Mesenchymal stem cell (in vitro differentiated cells and primary cell): Measurements from ENCODE around the gene ANO7.

Experiments
- DNase-seq: peaks from one replicate; pipeline ENCODE4 v3.0.0-alpha.2; 2013
- H2AFZ ChIP-seq: one replicate; pipeline ENCODE4 v1.6.1; 2013; ENCODE audit warnings: low read depth, mild to moderate bottlenecking, control low read depth, inconsistent platforms, low read length, moderate library complexity
- H2AK5ac ChIP-seq: 2 replicates; pipeline ENCODE4 v1.6.1; 2013; ENCODE audit warnings: low read length, moderate library complexity, mild to moderate bottlenecking, inconsistent platforms; ENCODE audit not compliant: severe bottlenecking
- H2BK120ac ChIP-seq: one replicate; pipeline ENCODE4 v1.6.1; 2013; ENCODE audit warnings: low read depth, mild to moderate bottlenecking, inconsistent platforms, low read length, moderate library complexity
- H2BK12ac ChIP-seq, 2 experiments: one replicate each; pipeline ENCODE4 v1.6.1; 2013; ENCODE audit warnings: inconsistent platforms in 2 of 2, low read length in 2 of 2, mild to moderate bottlenecking in 2 of 2, moderate library complexity in 2 of 2, control low read depth in 1 of 2
- H2BK15ac ChIP-seq: one replicate; pipeline ENCODE4 v1.6.1; 2013; ENCODE audit warnings: mild to moderate bottlenecking, low read depth, inconsistent platforms; ENCODE audit not compliant: poor library complexity, severe bottlenecking
- H2BK5ac ChIP-seq: 2 replicates; pipeline ENCODE4 v1.6.1; 2013; ENCODE audit warnings: low read depth, mild to moderate bottlenecking, low read length, control low read depth, inconsistent platforms; ENCODE audit not compliant: poor library complexity, severe bottlenecking
- H3K14ac ChIP-seq, 2 experiments: one replicate each; pipeline ENCODE4 v1.6.1; 2013; ENCODE audit warnings: inconsistent platforms in 2 of 2, low read length in 2 of 2, control low read depth in 1 of 2, mild to moderate bottlenecking in 1 of 2, moderate library complexity in 1 of 2
- H3K18ac ChIP-seq, 2 experiments: one replicate each; pipeline ENCODE4 v1.6.1; 2013; ENCODE audit warnings: inconsistent platforms in 2 of 2, low read length in 2 of 2, control low read depth in 1 of 2, low read depth in 1 of 2, mild to moderate bottlenecking in 1 of 2
- H3K23ac ChIP-seq, 2 experiments: one replicate each; pipeline ENCODE4 v1.6.1; 2013; ENCODE audit warnings: inconsistent platforms in 2 of 2, low read length in 2 of 2, mild to moderate bottlenecking in 2 of 2, moderate library complexity in 2 of 2, control low read depth in 1 of 2
- H3K27ac ChIP-seq: 2 replicates; pipeline ENCODE4 v1.5.1; 2013; ENCODE audit warnings: mild to moderate bottlenecking, moderate library complexity, low read length, control low read depth, inconsistent platforms; ENCODE audit not compliant: poor library complexity, severe bottlenecking
- H3K27me3 ChIP-seq, 2 experiments: 2 replicates each; pipeline versions ENCODE4 v1.6.1 to v1.7.0; 2013; ENCODE audit warnings: low read length in 2 of 2, mild to moderate bottlenecking in 2 of 2, moderate library complexity in 2 of 2, control low read depth in 1 of 2, inconsistent platforms in 1 of 2; ENCODE audit not compliant: control insufficient read depth in 1 of 2, insufficient read depth in 1 of 2
- H3K36me3 ChIP-seq, 2 experiments: 2 replicates each; pipeline versions ENCODE4 v1.6.1 to v1.7.0; 2013; ENCODE audit warnings: low read length in 2 of 2, control low read depth in 1 of 2, inconsistent platforms in 1 of 2, low read depth in 1 of 2, mild to moderate bottlenecking in 1 of 2; ENCODE audit not compliant: insufficient read depth in 2 of 2, control insufficient read depth in 1 of 2
- H3K4ac ChIP-seq, 2 experiments: one replicate each; pipeline ENCODE4 v1.6.1; 2013; ENCODE audit warnings: inconsistent platforms in 2 of 2, low read length in 2 of 2, mild to moderate bottlenecking in 2 of 2, moderate library complexity in 2 of 2, control low read depth in 1 of 2, low read depth in 1 of 2
- H3K4me1 ChIP-seq: 2 replicates; pipeline ENCODE4 v1.6.1; 2013; ENCODE audit warnings: low read depth, low read length, control low read depth; ENCODE audit not compliant: control insufficient read depth, insufficient read depth
- H3K4me2 ChIP-seq: 2 replicates; pipeline ENCODE4 v1.6.1; 2013; ENCODE audit warnings: low read length, mild to moderate bottlenecking, inconsistent platforms; ENCODE audit not compliant: poor library complexity, severe bottlenecking
- H3K4me3 ChIP-seq, 2 experiments: 2 replicates each; pipeline versions ENCODE4 v1.5.1 to v1.7.0; 2013; ENCODE audit warnings: low read length in 2 of 2, mild to moderate bottlenecking in 2 of 2, control low read depth in 1 of 2, low read depth in 1 of 2; ENCODE audit not compliant: insufficient read depth in 1 of 2
- H3K79me1 ChIP-seq: replicated peaks from 2 replicates; pipeline ENCODE4 v1.6.1; 2013; ENCODE audit warnings: mild to moderate bottlenecking, control low read depth, low read length, inconsistent platforms; ENCODE audit not compliant: poor library complexity, severe bottlenecking
- H3K9ac ChIP-seq: 2 replicates; pipeline ENCODE4 v1.7.0; 2013; ENCODE audit warnings: mild to moderate bottlenecking, low read length, moderate library complexity
- H3K9me3 ChIP-seq: 2 replicates; pipeline ENCODE4 v1.7.0; 2013; ENCODE audit warnings: mild to moderate bottlenecking, low read length; ENCODE audit not compliant: control insufficient read depth
- H4K8ac ChIP-seq: one replicate; pipeline ENCODE4 v1.6.1; 2013; ENCODE audit warnings: inconsistent platforms, mild to moderate bottlenecking, low read length, moderate library complexity
- H4K91ac ChIP-seq: one replicate; pipeline ENCODE4 v1.6.1; 2013; ENCODE audit warnings: mild to moderate bottlenecking, low read length, inconsistent platforms
- WGBS: methylation state at CpG from one replicate; pipeline ENCODE4 v1.1.7; 2013; ENCODE audit warnings: mixed read lengths; 5-methylcytosine and 5-hydroxymethylcytosine counted together

Gene ANO7

DNA sequence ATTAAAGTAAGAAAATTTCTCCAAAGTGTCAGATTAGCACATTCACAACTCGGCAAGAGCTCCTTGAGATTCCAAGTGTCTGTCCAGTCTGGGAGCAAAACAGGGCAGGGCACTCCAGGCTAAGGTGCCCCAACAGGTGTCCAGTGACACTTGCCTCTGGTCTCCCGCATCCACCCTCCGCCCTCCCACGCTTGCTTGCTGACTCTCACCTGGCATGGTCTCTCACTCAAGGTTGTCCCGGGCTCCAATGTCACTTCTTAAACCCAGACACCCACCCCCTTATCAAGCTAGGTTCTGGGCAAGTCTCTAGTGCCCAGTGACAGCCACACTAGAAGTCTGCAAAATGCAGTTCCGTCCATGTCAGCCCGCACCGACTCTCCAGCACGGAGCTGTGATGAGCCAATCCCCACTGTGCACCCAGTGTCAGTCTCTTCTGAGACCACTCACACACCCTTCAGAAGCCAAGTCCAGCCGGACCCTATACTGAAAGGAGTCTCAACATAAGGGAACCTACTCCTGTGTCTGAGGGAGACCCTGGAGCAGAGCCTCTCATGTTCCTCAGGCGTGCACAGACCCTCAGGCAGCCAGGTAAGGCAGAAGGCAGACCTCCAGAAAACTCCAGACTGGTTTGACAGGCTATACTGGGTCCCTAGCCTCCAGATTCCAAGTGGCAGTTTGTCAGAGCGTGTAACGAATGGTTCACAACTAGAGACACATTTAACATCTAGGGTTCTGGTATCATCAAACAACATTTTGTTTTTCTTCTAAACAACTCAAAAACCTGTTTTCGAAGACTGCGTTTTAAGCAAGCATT lies 81.4 kb downstream of the ANO7 start:
- 96% methylated on average over 15 of the region's 15 CpGs for WGBS

DNA sequence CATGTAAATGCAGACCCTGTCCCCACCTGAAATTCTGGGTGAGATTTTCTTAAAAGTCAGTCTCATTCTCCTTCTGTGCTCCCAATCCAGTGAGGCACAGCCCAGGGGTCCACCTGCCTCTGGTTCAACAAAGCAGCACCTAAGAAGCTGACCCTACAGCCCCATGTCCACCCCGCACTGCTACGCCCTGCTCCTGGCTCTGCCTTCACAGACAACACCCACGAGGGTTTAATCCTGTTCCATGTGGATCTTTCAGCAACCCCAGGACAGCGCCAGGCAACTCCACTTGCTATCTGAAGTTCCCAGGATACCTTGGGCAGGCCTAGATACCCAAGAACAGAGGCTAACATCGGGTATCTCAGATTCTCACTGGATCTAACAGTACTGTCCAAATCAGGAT lies 82.1 kb downstream of the ANO7 start:
- 84% methylated on average over 5 of the region's 5 CpGs for WGBS

More for the DNA sequence above, 81.4 kb downstream of the ANO7 start:
- H3K14ac ChIP-seq: no peak overlapping the region
- H2BK12ac ChIP-seq: no peak overlapping the region
- no peak overlapping the region for H2BK120ac ChIP-seq
- H4K8ac ChIP-seq: no peak overlapping the region
- no peak overlapping the region for H4K91ac ChIP-seq
- H3K9ac ChIP-seq: peak overlapping the region; percentile 91
- H2AK5ac ChIP-seq: no peak overlapping the region
- H3K27ac ChIP-seq: no peak overlapping the region
- peak overlapping the region in 1 of 2 experiments; percentile 82 for H3K4me3 ChIP-seq
- peaks cover 1% of the 10 kb centered on the region for H3K79me1 ChIP-seq
- H3K27me3 ChIP-seq: no peaks in the 10 kb centered on the region
- H3K4me2 ChIP-seq: peak overlapping the region; percentile 87
- H2BK15ac ChIP-seq: no peak overlapping the region
- H2BK5ac ChIP-seq: no peak overlapping the region
- no peak overlapping the region for H2AFZ ChIP-seq
- H3K23ac ChIP-seq: peak overlapping the region in 1 of 2 experiments; percentile 66
- H3K4me1 ChIP-seq: peaks cover 31% of the 10 kb centered on the region
- H3K36me3 ChIP-seq: peaks cover 39 to 42% of the 10 kb centered on the region in 2 experiments
- no peak for DNase-seq
- H3K18ac ChIP-seq: no peak overlapping the region
- no peak overlapping the region for H3K4ac ChIP-seq
- no peaks in the 10 kb centered on the region for H3K9me3 ChIP-seq

DNA sequence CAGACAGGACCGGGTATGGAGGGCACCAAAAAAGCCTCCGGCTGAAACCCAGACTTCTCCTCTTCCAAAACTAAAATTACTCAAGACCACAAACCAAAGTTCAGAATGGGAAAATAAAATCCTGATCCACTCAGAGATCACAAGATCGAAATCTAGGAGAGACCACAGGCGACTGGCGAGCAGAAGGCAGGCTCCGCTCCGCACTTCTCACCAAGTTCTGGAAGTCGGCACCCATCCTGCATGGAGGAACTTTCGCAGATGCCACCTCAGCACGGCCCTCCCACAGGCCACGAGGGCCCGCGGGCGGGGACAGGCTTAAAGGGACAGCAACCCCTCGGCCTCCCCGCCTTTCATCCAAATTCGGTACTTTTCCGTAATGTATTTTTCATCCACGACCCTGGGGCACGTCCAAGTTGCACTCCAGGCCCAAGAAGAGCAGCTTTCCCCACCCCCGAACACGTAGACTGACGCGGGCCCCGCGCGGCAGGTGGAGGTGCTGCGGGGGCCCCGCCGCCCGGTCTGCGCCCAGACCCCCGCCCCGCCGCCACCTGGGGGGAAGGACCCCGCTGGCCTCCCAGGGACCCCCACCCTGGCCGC lies 83.3 kb downstream of the ANO7 start:
- peak overlapping the region; percentile 87 for H2BK120ac ChIP-seq
- peak overlapping the region; percentile 50 for H3K27ac ChIP-seq
- peaks cover 31% of the 10 kb centered on the region for H3K4me1 ChIP-seq
- H3K23ac ChIP-seq: peak overlapping the region in 1 of 2 experiments; percentile 73
- peak overlapping the region; percentile 96 to 98 for H3K4ac ChIP-seq
- WGBS: 1% methylated on average over 31 of the region's 37 CpGs
- H2BK15ac ChIP-seq: peak overlapping the region; percentile 91
- no peak overlapping the region for H2AK5ac ChIP-seq
- peak overlapping the region; percentile 95 for H4K8ac ChIP-seq
- peak overlapping the region; percentile 82 to 96 for H3K4me3 ChIP-seq
- H3K9me3 ChIP-seq: no peaks in the 10 kb centered on the region
- H3K14ac ChIP-seq: peak overlapping the region; percentile 72 to 79
- peak overlapping the region; percentile 93 for H2BK5ac ChIP-seq
- peak overlapping the region; percentile 87 for H3K4me2 ChIP-seq
- peak; percentile 84 for DNase-seq
- peaks cover 1% of the 10 kb centered on the region for H3K79me1 ChIP-seq
- peaks cover 24 to 25% of the 10 kb centered on the region in 2 experiments for H3K36me3 ChIP-seq
- H3K9ac ChIP-seq: peak overlapping the region; percentile 91
- H3K27me3 ChIP-seq: no peaks in the 10 kb centered on the region
- H2BK12ac ChIP-seq: no peak overlapping the region
- H4K91ac ChIP-seq: peak overlapping the region; percentile 86
- H3K18ac ChIP-seq: peak overlapping the region; percentile 94 to 96
- no peak overlapping the region for H2AFZ ChIP-seq

More for the DNA sequence above, 82.1 kb downstream of the ANO7 start:
- Histone ChIP-seq H4K91ac (no peak overlapping the region), H3K27ac (no peak overlapping the region), H2BK5ac (no peak overlapping the region), H3K4me2 (peak overlapping the region; percentile 87), H3K9me3 (no peaks in the 10 kb centered on the region), H2BK120ac (no peak overlapping the region), H3K9ac (peak overlapping the region; percentile 91), H3K79me1 (peaks cover 1% of the 10 kb centered on the region), H3K4ac (no peak overlapping the region), H2AFZ (no peak overlapping the region), H2AK5ac (no peak overlapping the region), H3K4me3 (peak overlapping the region in 1 of 2 experiments; percentile 82), H3K36me3 (peaks cover 33 to 37% of the 10 kb centered on the region in 2 experiments), H3K23ac (no peak overlapping the region), H3K14ac (no peak overlapping the region), H2BK15ac (no peak overlapping the region), H4K8ac (no peak overlapping the region), H3K18ac (no peak overlapping the region), H2BK12ac (no peak overlapping the region), H3K27me3 (no peaks in the 10 kb centered on the region), H3K4me1 (peaks cover 31% of the 10 kb centered on the region)
- no peak for DNase-seq
